ENCODE data around the gene NCAM2. TPM values are rescaled to one million over a fixed set of nuclear protein-coding genes. Genes with fewer than 3 reads are reported as not detected.

Gene NCAM2
- total and polyA plus RNA-seq, 2 of the 8 experiments (the other 6 are each of a cell fraction or from before 2014, with no cell fraction given), result 0.14 to 1.1 TPM

- TF ChIP-seq CHD7 (IDR thresholded peaks at IDR 0.05; ENCODE audit: insufficient replicate concordance, low read length) (no peak), EP300 (IDR thresholded peaks at IDR 0.05; ENCODE audit: borderline replicate concordance in 1 of 2, low read depth in 2 of 2, low read length in 2 of 2) (no peak), HDAC2 (IDR thresholded peaks at IDR 0.05; ENCODE audit: borderline replicate concordance in 1 of 2, low read depth in 2 of 2, low read length in 2 of 2) (no peak), CHD2 (IDR thresholded peaks at IDR 0.05; ENCODE audit: low read length) (no peak), ZNF274 (IDR thresholded peaks at IDR 0.05; ENCODE audit: borderline replicate concordance, extremely low read depth, low read length) (no peak), RBBP5 (IDR thresholded peaks at IDR 0.05; ENCODE audit: borderline replicate concordance, low read depth, low read length) (no peak), TEAD4 (IDR thresholded peaks at IDR 0.05; ENCODE audit: low read depth, low read length) (no peak), BRCA1 (IDR thresholded peaks at IDR 0.05; ENCODE audit: low read depth, low read length) (no peak), JUN (IDR thresholded peaks at IDR 0.05; ENCODE audit: low read depth, low read length) (no peak), RNF2 (IDR thresholded peaks at IDR 0.05; ENCODE audit: borderline replicate concordance, low read depth, low read length, missing control alignments, poor library complexity, severe bottlenecking) (no peak), BCL11A (IDR thresholded peaks at IDR 0.05; ENCODE audit: low read depth in 2 of 2, low read length in 2 of 2) (no peak)
Measured at GRCh38 chr21:21119091-21119490, 120.9 kb downstream of the NCAM2 start (continued).
